HG02642 (cell line): Measurements from ENCODE around the gene KLK14.

Experiments used
- ATAC-seq: cut with Tn5 transposase; IDR thresholded peaks from one replicate; pipeline ENCODE4 v1.9.1; 2021; ENCODE audit warnings: mild to moderate bottlenecking; ENCODE audit not compliant: unreplicated experiment, poor library complexity

KLK14 gene

GRCh38 chr19:51082611-51083010 is at the start of gene KLK14:
Gene KLK14, minus strand, starts transcription at chr19:51082887. Its CDS starts 273 bp downstream, at chr19:51082614.
- ATAC-seq: no peak

- ATAC-seq: no peak
These were observed 49.3 kb upstream of the KLK14 start for GRCh38 chr19:51131780-51132680.

GRCh38 chr19:51129716-51130115 is 47.0 kb upstream of the KLK14 start:
- ATAC-seq: no peak

- ATAC-seq: no peak
These were observed 45.5 kb upstream of the KLK14 start for GRCh38 chr19:51128227-51128626.

- no peak for ATAC-seq
These were observed 45.1 kb upstream of the KLK14 start for GRCh38 chr19:51127755-51128154.

- no peak for ATAC-seq
These were observed 44.3 kb upstream of the KLK14 start for GRCh38 chr19:51127032-51127431.

- no peak for ATAC-seq
These were observed 42.9 kb upstream of the KLK14 start for GRCh38 chr19:51125421-51126075.

GRCh38 chr19:51124729-51125128 is 42.0 kb upstream of the KLK14 start, which contains the start of gene SIGLEC9:
Gene SIGLEC9, plus strand, starts transcription at chr19:51124906. Its CDS starts 69 bp downstream, at chr19:51124975.
- ATAC-seq: no peak

- no peak for ATAC-seq
These were observed 41.5 kb upstream of the KLK14 start for GRCh38 chr19:51124216-51124615.

GRCh38 chr19:51123802-51124201 is 41.1 kb upstream of the KLK14 start:
- ATAC-seq: no peak

- no peak for ATAC-seq
These were observed 40.7 kb upstream of the KLK14 start for GRCh38 chr19:51123381-51123800.

GRCh38 chr19:51122112-51122981 is 39.7 kb upstream of the KLK14 start:
- no peak for ATAC-seq

GRCh38 chr19:51121257-51121656 is 38.6 kb upstream of the KLK14 start:
- ATAC-seq: no peak

- no peak for ATAC-seq
These were observed 37.5 kb upstream of the KLK14 start for GRCh38 chr19:51120160-51120559.

GRCh38 chr19:51119611-51120010 is 36.9 kb upstream of the KLK14 start:
- no peak for ATAC-seq

- ATAC-seq: no peak
These were observed 36.4 kb upstream of the KLK14 start for GRCh38 chr19:51119101-51119500.

GRCh38 chr19:51116736-51117286 is 34.1 kb upstream of the KLK14 start:
- ATAC-seq: no peak

GRCh38 chr19:51114087-51114729 is 31.5 kb upstream of the KLK14 start:
- no peak for ATAC-seq

- ATAC-seq: no peak
These were observed 28.9 kb upstream of the KLK14 start for GRCh38 chr19:51111606-51112005.

GRCh38 chr19:51110666-51110971 is 27.9 kb upstream of the KLK14 start:
- ATAC-seq: no peak
